ENCODE measurements around the gene CLEC2D.
"Not testable (repeated sequence)": the region's sequence is repeated elsewhere in the genome, so short reads cannot be mapped to it uniquely, and the experiment has no call there.

Gene CLEC2D

GRCh38 chr12:9699898-9700605 is 30.5 kb downstream of the CLEC2D start:
- DNase-seq (ENCODE audit: low spot score), result no peak

- DNase-seq (ENCODE audit: low spot score), result no peak
Observed at GRCh38 chr12:9700606-9700956, 31.1 kb downstream of the CLEC2D start.

GRCh38 chr12:9701380-9702154 is 32.1 kb downstream of the CLEC2D start:
- no peak for DNase-seq (ENCODE audit: low spot score)

GRCh38 chr12:9702255-9702654 is 32.7 kb downstream of the CLEC2D start:
- no peak for DNase-seq (ENCODE audit: low spot score)

- not testable (repeated sequence) for DNase-seq (ENCODE audit: low spot score)
Observed at GRCh38 chr12:9704561-9704960, 35.0 kb downstream of the CLEC2D start.

- DNase-seq (ENCODE audit: low spot score), result no peak
Observed at GRCh38 chr12:9706086-9706685, 36.7 kb downstream of the CLEC2D start.

- DNase-seq (ENCODE audit: low spot score), result no peak
Observed at GRCh38 chr12:9707356-9707755, 37.8 kb downstream of the CLEC2D start.

GRCh38 chr12:9707864-9708808 is 38.6 kb downstream of the CLEC2D start:
- peak; percentile 73 for DNase-seq (ENCODE audit: low spot score)

- no peak for DNase-seq (ENCODE audit: low spot score)
Observed at GRCh38 chr12:9708853-9709252, 39.3 kb downstream of the CLEC2D start.

GRCh38 chr12:9710584-9711375 is 41.3 kb downstream of the CLEC2D start:
- DNase-seq (ENCODE audit: low spot score), result no peak

- DNase-seq (ENCODE audit: low spot score), result no peak
Observed at GRCh38 chr12:9711664-9712063, 42.2 kb downstream of the CLEC2D start.

GRCh38 chr12:9713032-9713558 is 43.6 kb downstream of the CLEC2D start:
- DNase-seq (ENCODE audit: low spot score), result not testable (repeated sequence)

- DNase-seq (ENCODE audit: low spot score), result no peak
Observed at GRCh38 chr12:9717070-9717925, 47.8 kb downstream of the CLEC2D start.

GRCh38 chr12:9718968-9719367 is 49.5 kb downstream of the CLEC2D start:
- DNase-seq (ENCODE audit: low spot score), result no peak

- DNase-seq (ENCODE audit: low spot score), result no peak
Observed at GRCh38 chr12:9719790-9720189, 50.3 kb downstream of the CLEC2D start.

GRCh38 chr12:9721394-9722092 is 52.0 kb downstream of the CLEC2D start:
- peak; percentile 29 for DNase-seq (ENCODE audit: low spot score)

- DNase-seq (ENCODE audit: low spot score), result no peak
Observed at GRCh38 chr12:9724023-9724422, 54.5 kb downstream of the CLEC2D start.

GRCh38 chr12:9725213-9725870 is 55.8 kb downstream of the CLEC2D start:
- no peak for DNase-seq (ENCODE audit: low spot score)

GRCh38 chr12:9727813-9728212 is 58.3 kb downstream of the CLEC2D start:
- DNase-seq (ENCODE audit: low spot score), result no peak

All from Ammon's horn (tissue), 1 donor.